Prostate gland (tissue), 2 donors: ENCODE data around the gene FOXP2.

Experiments used
- CTCF ChIP-seq, 4 experiments: fragments of 200-600 bp in 2 of 4; fragments of 450-650 bp in 2 of 4; sonication (generic) in 2 of 4; IDR thresholded peaks; 1 replicate in 3 of 4; 2 replicates in 1 of 4; pipeline ENCODE4 v1.5.1; 2016 to 2019; ENCODE audit warnings: antibody characterized with exemption in 4 of 4, mild to moderate bottlenecking in 2 of 4, moderate library complexity in 2 of 4
- POLR2A ChIP-seq: fragments of 450-650 bp; IDR thresholded peaks from one replicate; pipeline ENCODE4 v1.6.1; 2016; ENCODE audit warnings: antibody characterized with exemption, mild to moderate bottlenecking
- POLR2AphosphoS5 ChIP-seq: sonication (generic); formaldehyde crosslinking; IDR thresholded peaks from one replicate; pipeline ENCODE4 v1.6.1; 2017; ENCODE audit warnings: antibody characterized with exemption

- TF ChIP-seq CTCF (IDR thresholded peaks at IDR 0.05): no peak
- no peak for TF ChIP-seq POLR2AphosphoS5
- TF ChIP-seq POLR2A: no peak
Observed at GRCh38 chr7:114413761-114414155, 857 bp upstream of the FOXP2 start.
